DMS114 treated with DMSO at 0.1 percent for 48 hours (cell line): ENCODE measurements around the gene PDK4.
"Not testable (repeated sequence)": the region's sequence is repeated elsewhere in the genome, so short reads cannot be mapped to it uniquely, and the experiment has no call there.

Experiments used
- DNase-seq: peaks from one replicate; lab custom pipeline; 2025; ENCODE audit not compliant: unreplicated experiment; lab: John Stamatoyannopoulos, UW

Gene PDK4

GRCh38 chr7:95605275-95605674, 9.0 kb upstream of the PDK4 start:
- no peak for DNase-seq

GRCh38 chr7:95604811-95605210, 8.5 kb upstream of the PDK4 start:
- DNase-seq = not testable (repeated sequence)

GRCh38 chr7:95604397-95604796, 8.1 kb upstream of the PDK4 start:
- DNase-seq = not testable (repeated sequence)

GRCh38 chr7:95602421-95602820, 6.1 kb upstream of the PDK4 start:
- DNase-seq = no peak

GRCh38 chr7:95601316-95601715, 5.0 kb upstream of the PDK4 start:
- no peak for DNase-seq

GRCh38 chr7:95599069-95599468, 2.8 kb upstream of the PDK4 start:
- DNase-seq = no peak

- no peak for DNase-seq
These were observed 2.2 kb upstream of the PDK4 start for GRCh38 chr7:95598511-95598910.

- no peak for DNase-seq
These were observed 544 bp downstream of the PDK4 start for GRCh38 chr7:95595746-95596197.

GRCh38 chr7:95594185-95594584, 2.1 kb downstream of the PDK4 start:
- DNase-seq = no peak

- no peak for DNase-seq
These were observed 3.0 kb downstream of the PDK4 start for GRCh38 chr7:95593343-95593742.

- DNase-seq = no peak
These were observed 3.7 kb downstream of the PDK4 start for GRCh38 chr7:95592570-95592969.

GRCh38 chr7:95590387-95591248, 5.7 kb downstream of the PDK4 start:
- DNase-seq = no peak

- DNase-seq = no peak
These were observed 6.5 kb downstream of the PDK4 start for GRCh38 chr7:95589766-95590165.

- DNase-seq = no peak
These were observed 7.3 kb downstream of the PDK4 start for GRCh38 chr7:95589031-95589430.

- no peak for DNase-seq
These were observed 9.4 kb downstream of the PDK4 start for GRCh38 chr7:95586951-95587301.

- no peak for DNase-seq
These were observed 10.9 kb downstream of the PDK4 start for GRCh38 chr7:95585426-95585789.

GRCh38 chr7:95584769-95585425, 11.4 kb downstream of the PDK4 start:
- DNase-seq = no peak

GRCh38 chr7:95583834-95584621, 12.3 kb downstream of the PDK4 start:
- no peak for DNase-seq

- DNase-seq = no peak
These were observed 13.6 kb downstream of the PDK4 start for GRCh38 chr7:95582578-95583293.

- no peak for DNase-seq
These were observed 14.8 kb downstream of the PDK4 start for GRCh38 chr7:95581467-95581866.

GRCh38 chr7:95579318-95579717, 17.0 kb downstream of the PDK4 start:
- no peak for DNase-seq
